ENCODE measurements around the gene A4GALT.
A peak's percentile ranks its signal among the peaks of the same experiment; 100 is the strongest.
"Not testable (repeated sequence)": the region's sequence is repeated elsewhere in the genome, so short reads cannot be mapped to it uniquely, and the experiment has no call there.

The A4GALT gene

GRCh38 chr22:42720263-42721044 is at the start of gene A4GALT:
A4GALT (minus strand) TSS chr22:42720870; CDS start chr22:42693951, 26,919 bp downstream.
- in situ Hi-C loops (cut with MboI; ENCODE audit: low pct_unique_long_range_greater_than_20kb, low sequenced_read_pairs), result no loop called here
- DNase-seq, result no peak

- in situ Hi-C loops (cut with MboI; ENCODE audit: low pct_unique_long_range_greater_than_20kb, low sequenced_read_pairs), result no loop called here
- DNase-seq, result no peak
These were observed 49.7 kb upstream of the A4GALT start for GRCh38 chr22:42770448-42770726.

- peak; percentile 59 for DNase-seq
- in situ Hi-C loops (cut with MboI; ENCODE audit: low pct_unique_long_range_greater_than_20kb, low sequenced_read_pairs), result no loop called here
These were observed 49.1 kb upstream of the A4GALT start for GRCh38 chr22:42769574-42770447.

GRCh38 chr22:42769238-42769573 is 48.5 kb upstream of the A4GALT start:
- in situ Hi-C loops (cut with MboI; ENCODE audit: low pct_unique_long_range_greater_than_20kb, low sequenced_read_pairs), result no loop called here
- DNase-seq, result no peak

GRCh38 chr22:42768385-42769035 is 47.8 kb upstream of the A4GALT start:
- in situ Hi-C loops (cut with MboI; ENCODE audit: low pct_unique_long_range_greater_than_20kb, low sequenced_read_pairs), result no loop called here

GRCh38 chr22:42766860-42767259 is 46.2 kb upstream of the A4GALT start:
- DNase-seq, result peak; percentile 42
- in situ Hi-C loops (cut with MboI; ENCODE audit: low pct_unique_long_range_greater_than_20kb, low sequenced_read_pairs), result no loop called here

More at GRCh38 chr22:42768385-42769035, 47.8 kb upstream of the A4GALT start:
- DNase-seq, result no peak

GRCh38 chr22:42764895-42765363 is 44.3 kb upstream of the A4GALT start:
- DNase-seq, result no peak
- in situ Hi-C loops (cut with MboI; ENCODE audit: low pct_unique_long_range_greater_than_20kb, low sequenced_read_pairs), result no loop called here

GRCh38 chr22:42763965-42764480 is 43.4 kb upstream of the A4GALT start:
- in situ Hi-C loops (cut with MboI; ENCODE audit: low pct_unique_long_range_greater_than_20kb, low sequenced_read_pairs), result no loop called here
- DNase-seq, result no peak

- no peak for DNase-seq
- in situ Hi-C loops (cut with MboI; ENCODE audit: low pct_unique_long_range_greater_than_20kb, low sequenced_read_pairs), result no loop called here
These were observed 40.3 kb upstream of the A4GALT start for GRCh38 chr22:42760806-42761565.

GRCh38 chr22:42758931-42759629 is 38.4 kb upstream of the A4GALT start:
- DNase-seq, result no peak
- in situ Hi-C loops (cut with MboI; ENCODE audit: low pct_unique_long_range_greater_than_20kb, low sequenced_read_pairs), result no loop called here

- in situ Hi-C loops (cut with MboI; ENCODE audit: low pct_unique_long_range_greater_than_20kb, low sequenced_read_pairs); DNase-seq: not testable (repeated sequence)
These were observed 34.9 kb upstream of the A4GALT start for GRCh38 chr22:42755553-42755952.

GRCh38 chr22:42755121-42755520 is 34.5 kb upstream of the A4GALT start:
- in situ Hi-C loops (cut with MboI; ENCODE audit: low pct_unique_long_range_greater_than_20kb, low sequenced_read_pairs); DNase-seq: not testable (repeated sequence)

- in situ Hi-C loops (cut with MboI; ENCODE audit: low pct_unique_long_range_greater_than_20kb, low sequenced_read_pairs), result no loop called here
- DNase-seq, result no peak
These were observed 34.0 kb upstream of the A4GALT start for GRCh38 chr22:42754658-42755057.

- DNase-seq, result no peak
- in situ Hi-C loops (cut with MboI; ENCODE audit: low pct_unique_long_range_greater_than_20kb, low sequenced_read_pairs), result no loop called here
These were observed 32.2 kb upstream of the A4GALT start for GRCh38 chr22:42752912-42753311.

GRCh38 chr22:42752230-42752746 is 31.6 kb upstream of the A4GALT start:
- in situ Hi-C loops (cut with MboI; ENCODE audit: low pct_unique_long_range_greater_than_20kb, low sequenced_read_pairs), result no loop called here

GRCh38 chr22:42750421-42750820 is 29.8 kb upstream of the A4GALT start:
- DNase-seq; in situ Hi-C loops (cut with MboI; ENCODE audit: low pct_unique_long_range_greater_than_20kb, low sequenced_read_pairs): not testable (repeated sequence)

More at GRCh38 chr22:42752230-42752746, 31.6 kb upstream of the A4GALT start:
- DNase-seq, result no peak

- in situ Hi-C loops (cut with MboI; ENCODE audit: low pct_unique_long_range_greater_than_20kb, low sequenced_read_pairs), result no loop called here
- DNase-seq, result no peak
These were observed 27.2 kb upstream of the A4GALT start for GRCh38 chr22:42747701-42748513.
